Dermis microvascular lymphatic vessel endothelial cell (primary cell): Measurements from ENCODE around the gene SLC35F4. TPM values are rescaled to one million over a fixed set of nuclear protein-coding genes. Genes with fewer than 3 reads are reported as not detected.
A peak's percentile ranks its signal among the peaks of the same experiment; 100 is the strongest.
"Not testable (repeated sequence)": the region's sequence is repeated elsewhere in the genome, so short reads cannot be mapped to it uniquely, and the experiment has no call there.

Source experiments
- DNase-seq, 2 donors: peaks; one replicate each; pipeline versions ENCODE4 v3.0.0 to v3.0.0-alpha.2; 2010; ENCODE audit warnings: low read depth in 2 of 2
- total RNA-seq: library from RNA; depleted of rRNA; stranded (reverse); fragments of >200 nt; gene quantifications from 2 replicates; pipeline ENCODE4 v1.2.1, GENCODE V29; 2014

The SLC35F4 gene
- total RNA-seq, 1 donor from 2014 or later = not detected

DNA sequence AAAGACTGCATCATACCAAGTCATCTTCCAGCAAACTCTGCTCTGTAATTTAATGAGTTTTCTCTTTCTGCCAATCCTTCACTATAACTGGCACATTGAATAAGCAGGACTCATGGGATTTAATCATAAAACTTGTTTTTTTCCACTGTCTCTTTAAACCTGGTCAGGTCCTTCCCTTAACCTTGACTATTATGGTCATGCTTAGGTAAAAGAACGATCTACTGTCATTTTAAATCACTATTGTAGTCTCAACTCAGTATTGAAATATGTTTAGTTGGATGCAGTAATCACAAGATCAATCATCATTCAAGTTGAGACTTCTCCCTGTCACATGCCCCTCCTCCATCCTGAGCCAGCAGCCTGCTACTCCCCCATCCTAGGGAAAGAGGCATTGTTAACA lies 56.1 kb downstream of the SLC35F4 start:
- no peak for DNase-seq

GRCh38 chr14:57797160-57797559 lies 68.7 kb downstream of the SLC35F4 start:
- DNase-seq = no peak

- DNase-seq = no peak
Observed at GRCh38 chr14:57796556-57796955, 69.3 kb downstream of the SLC35F4 start.

DNA sequence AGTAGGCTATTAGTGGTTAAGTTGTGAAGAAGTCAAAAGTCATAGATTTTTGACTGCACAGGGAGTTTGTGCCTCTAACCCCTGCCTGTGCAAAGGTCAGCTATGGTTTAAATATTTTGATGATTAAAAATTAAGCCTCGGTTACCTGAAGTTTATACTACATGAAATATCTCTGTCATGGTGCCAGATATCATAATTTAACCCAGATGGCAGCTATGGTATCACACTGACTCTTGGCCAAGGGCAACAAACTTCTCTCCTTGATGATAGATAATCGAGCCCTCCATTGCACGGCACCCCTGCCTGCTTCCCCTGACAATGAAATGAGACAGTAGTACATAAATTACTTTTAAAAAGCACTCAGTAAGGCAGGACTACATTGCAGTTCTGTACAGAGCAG lies 80.8 kb downstream of the SLC35F4 start:
- no peak for DNase-seq

DNA sequence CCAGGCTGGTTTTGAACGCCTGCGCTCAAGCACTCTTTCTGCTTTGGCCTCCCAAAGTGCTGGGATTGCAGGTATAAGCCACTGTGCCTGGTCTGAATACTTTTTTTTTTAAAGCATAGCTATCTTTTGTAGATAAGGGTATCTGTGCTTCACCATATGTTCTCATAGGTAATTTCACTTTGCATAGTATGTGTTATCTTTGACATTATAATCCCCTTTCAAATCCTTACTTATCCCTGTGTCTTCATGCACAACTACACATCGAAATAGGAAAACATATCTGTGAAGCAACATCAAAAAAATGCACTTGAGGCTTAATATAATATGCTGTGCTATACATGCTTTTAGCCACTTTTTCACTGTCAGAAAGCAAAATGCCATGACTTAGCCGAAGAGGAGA lies 94.1 kb downstream of the SLC35F4 start:
- DNase-seq = no peak

DNA sequence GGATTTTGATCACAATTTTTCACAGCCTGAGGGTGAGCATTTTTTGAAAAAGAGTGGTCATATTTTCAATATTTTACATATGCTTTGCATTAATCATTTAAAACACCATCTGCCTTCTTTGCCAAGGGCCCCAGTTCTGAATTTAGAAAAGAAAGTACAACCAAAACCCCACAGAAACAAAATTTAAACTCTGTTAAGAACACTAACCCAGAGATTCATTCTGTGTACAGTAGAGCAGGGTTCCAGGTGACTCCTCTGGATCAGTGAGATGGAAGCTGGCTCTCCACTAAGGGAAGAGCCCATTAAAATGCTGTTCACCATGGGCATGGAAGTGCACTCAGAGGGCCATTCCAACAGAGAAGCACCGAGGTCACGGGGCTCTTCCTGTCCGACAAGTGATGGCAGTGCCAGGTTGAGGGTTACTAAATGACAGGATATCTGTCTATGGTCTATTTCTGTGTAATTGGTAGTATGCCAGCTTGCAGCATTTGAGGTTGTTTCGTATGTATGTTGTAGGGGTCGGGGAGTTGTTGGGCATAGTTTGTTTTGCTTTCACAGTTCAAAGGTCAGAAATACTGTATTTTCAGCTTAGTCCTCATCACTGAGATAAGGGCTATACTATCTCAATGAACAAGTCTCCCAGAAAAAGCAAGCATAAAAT lies 95.9 kb downstream of the SLC35F4 start:
- DNase-seq = no peak

GRCh38 chr14:57761800-57762199 lies 104.1 kb downstream of the SLC35F4 start:
- DNase-seq = no peak

DNA sequence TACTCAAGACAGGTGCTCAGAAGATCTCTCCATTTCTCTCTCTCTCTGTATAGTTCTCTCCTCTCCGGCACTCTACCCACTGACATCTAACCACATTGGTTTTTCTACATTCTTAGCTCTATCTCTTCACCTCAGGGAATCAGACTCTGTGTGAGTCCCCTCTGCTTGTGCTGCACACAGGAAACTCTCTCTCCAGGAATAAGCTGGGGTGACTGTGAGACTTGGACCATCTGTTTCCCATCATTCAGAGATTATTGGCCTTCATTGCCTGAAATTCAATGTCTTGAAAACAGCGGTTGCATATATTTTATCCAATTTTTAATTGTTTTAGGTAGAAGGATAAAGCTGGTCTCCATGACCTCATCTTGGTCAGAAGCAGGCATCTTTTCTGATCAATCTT lies 105.0 kb downstream of the SLC35F4 start:
- no peak for DNase-seq

- DNase-seq = no peak
Observed at GRCh38 chr14:57755018-57755521, 110.8 kb downstream of the SLC35F4 start.

GRCh38 chr14:57754527-57754926 lies 111.4 kb downstream of the SLC35F4 start:
- DNase-seq = no peak

GRCh38 chr14:57753821-57754220 lies 112.1 kb downstream of the SLC35F4 start:
- DNase-seq = no peak

DNA sequence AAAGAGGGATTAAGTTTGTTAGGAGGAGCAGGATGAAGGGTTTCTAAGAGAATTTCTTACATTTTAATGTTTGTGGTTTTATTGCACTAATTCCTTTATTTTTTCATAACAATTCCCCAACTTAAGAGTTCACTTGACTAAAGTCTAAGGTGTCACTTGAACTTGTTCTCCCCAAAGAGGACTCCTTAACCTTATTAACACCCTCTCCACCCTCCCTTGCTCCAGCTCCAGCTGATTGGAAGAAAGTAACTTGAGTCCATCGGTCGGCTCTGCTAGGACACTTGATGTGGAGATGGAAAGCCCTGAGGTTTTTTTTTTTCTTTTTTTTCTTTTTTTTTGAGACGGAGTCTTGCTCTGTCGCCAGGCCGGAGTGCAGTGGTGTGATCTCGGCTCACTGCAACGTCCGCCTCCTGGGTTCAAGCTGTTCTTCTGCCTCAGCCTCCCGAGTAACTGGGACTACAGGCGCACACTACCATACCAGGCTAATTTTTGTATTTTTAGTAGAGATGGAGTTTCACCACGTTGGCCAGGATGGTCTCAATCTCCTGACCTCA lies 113.7 kb downstream of the SLC35F4 start:
- DNase-seq = not testable (repeated sequence)

DNA sequence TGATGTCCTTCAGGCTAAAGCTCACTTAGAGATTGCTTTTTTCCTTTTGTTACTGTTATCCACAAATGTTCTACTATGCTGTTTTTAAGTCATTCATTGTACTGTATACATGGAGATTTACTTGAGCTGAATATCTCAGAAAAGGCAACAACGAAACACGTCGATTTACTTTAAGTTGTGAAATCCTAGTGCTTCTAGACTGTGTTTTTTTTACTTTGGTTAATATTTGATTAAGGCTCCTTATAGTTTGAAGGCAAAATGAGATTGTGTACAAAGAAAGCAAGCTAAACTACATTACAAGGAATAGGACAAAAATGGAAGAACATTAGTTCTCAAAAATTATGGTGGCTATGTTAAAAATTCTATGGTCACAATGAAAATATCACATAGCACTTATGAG lies 114.5 kb downstream of the SLC35F4 start:
- no peak for DNase-seq

DNA sequence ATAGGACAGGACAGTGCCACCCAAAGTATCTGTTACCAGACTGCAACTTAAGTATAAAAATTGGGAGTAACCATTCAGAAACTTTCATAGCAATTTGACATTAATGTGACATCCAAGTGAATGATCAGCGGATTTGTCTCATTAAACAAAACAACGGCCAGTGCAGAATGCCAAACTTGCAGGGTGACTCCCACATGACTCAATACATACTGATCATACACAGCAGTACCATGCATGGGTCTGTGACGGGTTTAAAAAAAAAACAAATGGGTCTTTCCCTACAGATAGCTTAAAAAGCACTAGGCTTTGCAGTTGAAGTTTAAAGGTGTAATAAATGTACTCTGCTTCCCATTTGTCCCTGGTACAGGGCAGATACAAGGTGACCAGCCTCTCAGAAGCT lies 116.6 kb downstream of the SLC35F4 start:
- no peak for DNase-seq

DNA sequence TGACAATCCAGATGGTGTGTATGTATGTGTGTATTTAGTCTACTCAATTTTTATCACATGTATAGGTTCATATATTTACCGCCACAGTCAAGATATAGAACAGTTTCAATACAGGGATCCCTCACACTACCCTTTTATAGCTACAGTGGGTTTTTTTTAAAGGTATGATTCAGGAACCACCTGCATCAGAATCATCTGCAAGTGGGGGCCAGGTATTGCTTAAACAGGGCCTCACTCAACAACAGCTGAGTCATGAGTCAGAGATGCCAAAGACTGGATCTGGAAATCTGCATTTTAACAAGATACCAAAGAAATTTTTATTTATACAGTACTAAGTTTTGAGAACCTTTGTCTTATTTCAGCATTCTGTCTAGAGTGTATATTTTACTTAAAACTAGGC lies 117.6 kb downstream of the SLC35F4 start:
- no peak for DNase-seq

DNA sequence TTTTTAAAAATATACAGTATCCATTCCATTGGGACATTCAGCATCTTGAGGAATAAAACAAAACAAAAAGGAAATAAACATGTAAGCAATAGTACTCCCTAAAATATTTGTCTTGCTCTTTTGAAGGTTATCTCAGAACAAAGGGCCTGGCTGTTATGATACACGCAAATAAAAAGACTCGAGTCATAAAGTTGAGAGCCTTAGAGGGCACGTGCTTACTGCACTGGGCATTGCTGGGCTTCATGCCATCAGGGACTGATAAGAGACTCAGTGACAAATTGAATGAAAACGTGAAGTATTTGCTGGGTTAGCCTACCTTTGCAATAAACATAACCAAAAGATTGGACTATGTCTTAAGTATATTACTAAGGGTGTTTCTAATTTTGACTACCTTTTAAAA lies 118.9 kb downstream of the SLC35F4 start:
- peak in 1 of 2 donors; percentile 35 for DNase-seq

DNA sequence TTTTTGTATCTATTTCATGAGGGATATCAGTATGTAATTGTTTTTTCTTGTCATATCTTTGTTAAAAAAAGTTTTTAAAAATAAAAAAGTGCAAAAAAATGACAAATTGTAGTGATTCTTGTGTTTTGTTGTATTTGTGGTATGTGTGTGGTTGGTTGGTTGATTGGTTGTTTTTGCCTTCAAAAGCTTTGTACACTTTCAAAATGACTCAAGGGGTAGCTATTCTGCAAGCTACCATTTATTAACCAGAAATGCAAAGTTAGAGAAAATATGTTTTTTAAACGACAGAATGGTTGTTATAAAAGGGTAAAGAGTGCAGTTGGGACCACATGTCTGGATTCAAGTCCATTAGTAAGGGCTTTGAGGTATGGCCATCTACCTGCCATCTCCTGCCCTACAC lies 119.3 kb downstream of the SLC35F4 start:
- no peak for DNase-seq

DNA sequence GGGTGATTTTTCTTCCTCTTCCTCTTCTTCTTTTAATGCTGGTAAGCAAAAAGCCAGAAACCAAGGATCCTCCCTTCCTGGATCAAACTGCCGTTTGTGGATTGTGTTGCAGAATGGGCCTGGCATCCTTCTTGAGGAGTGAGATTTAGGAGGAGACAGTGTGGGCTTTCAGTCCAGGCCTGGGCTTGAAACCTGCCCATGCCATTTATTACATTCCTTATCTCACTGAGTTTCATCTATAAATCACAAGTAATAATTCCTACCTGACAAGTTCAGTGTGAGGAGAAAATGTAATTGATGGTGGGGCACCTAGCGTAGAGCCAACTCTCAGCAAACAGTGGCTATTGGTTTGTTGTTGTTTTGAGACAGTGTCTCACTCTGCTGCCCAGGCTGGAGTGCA lies 126.4 kb downstream of the SLC35F4 start:
- DNase-seq = no peak

DNA sequence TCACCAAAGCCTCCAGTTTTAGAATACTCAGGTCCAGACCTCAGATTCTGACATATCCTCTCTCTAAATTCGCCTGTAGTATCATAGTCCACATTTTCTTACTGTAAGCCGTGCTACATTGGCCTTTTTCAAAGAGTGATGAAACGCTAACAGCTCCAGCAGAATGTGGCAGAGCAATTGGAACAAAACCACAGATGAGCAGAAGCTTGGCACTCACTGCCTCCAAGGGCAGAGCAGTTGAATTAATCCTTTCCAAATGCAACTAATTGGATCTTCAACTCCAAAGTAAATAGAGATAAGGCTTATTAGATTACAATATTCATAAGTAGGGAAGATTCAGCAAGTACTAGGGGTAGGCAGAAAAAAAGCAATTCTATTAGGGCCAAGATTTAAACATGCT lies 128.3 kb downstream of the SLC35F4 start:
- no peak for DNase-seq

DNA sequence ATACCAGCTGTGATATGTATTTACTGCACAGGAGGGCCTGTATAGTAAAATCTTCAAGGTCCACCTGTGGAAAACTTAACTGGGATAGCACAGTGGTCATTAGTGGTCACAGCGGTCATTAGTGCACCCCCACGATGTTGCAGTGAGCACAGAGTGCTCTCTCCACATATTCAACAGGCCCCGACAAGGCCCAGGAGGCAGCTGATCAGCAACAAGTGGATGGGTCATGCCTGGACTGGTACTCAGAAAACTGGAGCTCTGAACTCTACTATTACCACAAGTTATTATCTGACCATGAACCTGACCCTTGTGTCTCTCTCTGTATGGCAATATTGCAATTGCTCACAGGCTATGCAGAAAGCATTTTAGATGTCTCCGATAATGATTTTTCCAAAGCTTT lies 129.5 kb downstream of the SLC35F4 start:
- no peak for DNase-seq

DNA sequence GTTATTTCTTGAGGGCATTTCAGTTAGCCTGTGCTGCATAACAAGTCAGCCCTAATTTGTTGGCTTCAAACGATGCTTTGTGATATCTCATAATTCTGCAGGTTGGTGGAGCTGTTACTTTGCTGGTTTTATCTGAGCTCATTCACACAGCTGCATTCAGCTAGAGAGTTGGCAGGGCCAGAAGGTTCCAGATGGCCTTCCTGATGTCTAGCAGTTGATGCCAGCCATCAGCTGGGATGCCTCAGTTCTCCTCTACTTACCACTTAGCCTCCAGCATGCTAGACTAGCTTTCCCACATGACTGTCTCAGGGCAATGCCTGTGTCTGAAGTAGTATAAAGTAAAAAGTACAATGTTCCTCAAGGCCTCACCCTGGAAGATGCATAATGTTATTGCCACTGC lies 130.6 kb downstream of the SLC35F4 start:
- DNase-seq = no peak

DNA sequence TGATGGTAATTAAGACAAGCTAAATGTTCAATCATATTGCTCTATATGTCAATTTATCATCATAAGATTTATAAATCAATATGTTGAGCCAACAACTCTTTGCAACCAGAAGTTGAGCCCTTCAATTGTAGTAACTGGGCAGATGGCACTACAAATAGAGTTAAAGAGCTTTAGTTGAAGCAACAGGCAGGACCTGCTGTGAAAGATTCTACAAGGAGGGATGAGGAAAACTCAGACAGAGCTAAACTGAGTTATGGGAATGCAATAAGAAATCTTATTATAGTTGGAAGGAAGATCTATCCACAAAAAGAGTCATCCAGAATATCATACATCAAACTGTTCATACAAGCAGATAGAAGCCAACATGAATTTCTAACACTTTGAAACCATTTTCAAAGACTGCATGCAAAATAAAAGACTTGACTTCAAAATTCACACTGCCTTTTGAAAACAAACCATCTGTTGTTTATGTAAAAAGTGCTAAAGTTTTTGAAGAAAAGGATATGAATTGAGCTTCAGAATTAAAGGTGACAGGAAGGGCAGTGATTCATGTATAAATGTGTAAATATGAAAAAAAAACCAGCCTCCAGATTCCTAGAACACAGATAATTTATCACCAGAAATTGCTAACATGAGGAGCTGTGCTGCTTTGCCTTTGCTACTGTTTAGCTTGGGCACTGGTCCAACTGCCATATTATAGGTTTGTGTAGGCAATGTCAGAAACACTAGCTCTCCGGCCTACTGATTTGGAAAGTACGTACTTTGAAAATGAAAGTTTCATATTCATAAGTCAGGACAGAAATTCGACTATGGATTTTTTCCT lies 133.2 kb downstream of the SLC35F4 start:
- peak; percentile 6 to 68 for DNase-seq
